HG02763 (cell line): Measurements from ENCODE around the gene THAP12.

Experiments used
- ATAC-seq: cut with Tn5 transposase; IDR thresholded peaks from one replicate; pipeline ENCODE4 v1.9.1; 2021; ENCODE audit warnings: mild to moderate bottlenecking, moderate library complexity; ENCODE audit not compliant: unreplicated experiment

The THAP12 gene

DNA sequence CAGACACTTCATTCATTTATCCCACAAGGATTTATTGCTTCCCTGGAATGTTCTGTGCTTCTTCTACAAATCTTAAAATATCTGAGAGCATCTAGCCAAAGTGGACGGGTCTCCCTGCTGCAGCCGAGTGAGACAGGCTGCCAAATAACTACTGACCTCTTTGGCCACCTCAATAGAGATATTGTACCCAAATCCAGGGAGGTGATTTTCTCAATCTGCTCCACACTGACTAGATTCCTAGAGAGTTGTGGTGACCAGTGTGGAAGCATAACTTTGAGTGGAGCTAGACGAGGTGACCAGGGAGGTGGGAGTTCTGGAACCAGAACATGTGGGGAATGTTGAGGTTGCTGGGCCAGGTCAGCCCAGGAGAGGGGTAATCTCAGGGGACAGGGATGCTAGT lies 77.5 kb downstream of the THAP12 start:
- ATAC-seq: no peak

DNA sequence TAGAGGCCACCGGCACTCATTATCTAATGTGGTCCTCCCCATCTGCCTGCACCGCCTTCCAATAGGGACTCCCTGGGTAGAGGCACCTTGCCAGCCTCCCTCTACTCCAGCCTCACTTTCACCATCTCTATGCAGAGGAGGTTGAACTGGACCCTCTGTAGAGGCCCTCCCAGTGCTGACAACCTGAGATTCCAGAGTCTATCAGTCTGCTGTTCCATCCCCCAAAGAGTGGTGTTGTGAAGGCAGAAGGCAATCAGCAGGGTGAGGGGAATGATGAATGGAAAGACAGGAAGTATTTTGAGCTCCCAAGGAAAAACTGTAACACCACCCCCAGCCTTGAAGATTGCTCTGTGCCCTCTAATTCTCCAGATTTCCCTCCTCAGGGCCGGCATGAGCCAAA lies 77.9 kb downstream of the THAP12 start:
- no peak for ATAC-seq
